GM12878 (cell line): Measurements from ENCODE around the gene ZBED5. TPM values are rescaled to one million over a fixed set of nuclear protein-coding genes. Genes with fewer than 3 reads are reported as not detected.

ENCODE experiments used
- ATAC-seq: fragments of 200-7000 bp; cut with Tn5 transposase; 3 replicates; pipeline ENCODE4 v1.9.1; 2020; ENCODE audit warnings: mild to moderate bottlenecking, moderate library complexity
- BruUV-seq: library from RNA; stranded (reverse); fragments of 400-500 nt; replicated peaks from 2 replicates; lab custom pipeline; 2021; lab: Mats Ljungman, UMichigan
- CTCF ChIA-PET: fragments of 300-600 bp; sonication (Branson Sonifier 250); formaldehyde crosslinking; extraction: SDS; loops from one replicate; lab custom pipeline; 2021; ENCODE audit warnings: inconsistent platforms; lab: Yijun Ruan, JAX
- POLR2A ChIA-PET: fragments of 350-600 bp; formaldehyde crosslinking; extraction: SDS; loops from one replicate; lab custom pipeline; 2021; ENCODE audit warnings: inconsistent platforms; lab: Charles Lee
- RAD21 ChIA-PET: fragments of 300-600 bp; sonication (Branson Sonifier 250); formaldehyde crosslinking; loops from one replicate; lab custom pipeline; 2023; ENCODE audit warnings: antibody characterized with exemption; ENCODE audit not compliant: unreplicated experiment; lab: Charles Lee
- SMC1A ChIA-PET: fragments of 300-600 bp; sonication (Branson Sonifier 250); formaldehyde crosslinking; loops from one replicate; lab custom pipeline; 2023; ENCODE audit not compliant: unreplicated experiment, uncharacterized antibody; lab: Charles Lee
- DNase-seq: peaks from one replicate; pipeline ENCODE4 v3.0.0-alpha.2; 2011; ENCODE audit warnings: low read depth, low spot score
- FAIRE-seq: peaks from 3 replicates; lab custom pipeline; 2011; peaks lifted over from hg19 to GRCh38; lab: Jason Lieb, UNC
- H2AFZ ChIP-seq: 2 replicates; pipeline ENCODE4 v1.6.0; 2011; ENCODE audit warnings: low read depth, low read length, control low read depth; ENCODE audit not compliant: control insufficient read depth
- H3K27ac ChIP-seq: 2 replicates; pipeline ENCODE4 v1.5.1; 2011; ENCODE audit warnings: control low read depth; ENCODE audit not compliant: control insufficient read depth, insufficient read depth
- H3K27me3 ChIP-seq, 2 experiments: replicated peaks in 1 of 2; 2 replicates each; pipeline versions ENCODE4 v1.6.0 to v1.6.1; 2011; ENCODE audit warnings: low read length in 1 of 2; ENCODE audit not compliant: control insufficient read depth in 2 of 2, insufficient read depth in 2 of 2
- H3K36me3 ChIP-seq, 2 experiments: 2 replicates each; pipeline ENCODE4 v1.5.1; 2011; ENCODE audit warnings: low read length in 1 of 2; ENCODE audit not compliant: control insufficient read depth in 2 of 2, insufficient read depth in 2 of 2
- H3K4me1 ChIP-seq: 2 replicates; pipeline ENCODE4 v1.6.1; 2011; ENCODE audit warnings: mild to moderate bottlenecking, low read length, moderate library complexity, mixed read lengths; ENCODE audit not compliant: control insufficient read depth, insufficient read depth
- H3K4me2 ChIP-seq: 2 replicates; pipeline ENCODE4 v1.6.0; 2011; ENCODE audit warnings: control low read depth; ENCODE audit not compliant: control insufficient read depth, insufficient read depth
- H3K4me3 ChIP-seq: fragments of 200-600 bp; sonication (generic); 2 replicates; pipeline ENCODE4 v1.5.1; 2016
- H3K79me2 ChIP-seq: 2 replicates; pipeline ENCODE4 v1.6.0; 2011; ENCODE audit warnings: low read length; ENCODE audit not compliant: control insufficient read depth, insufficient read depth
- H3K9ac ChIP-seq: 2 replicates; pipeline ENCODE4 v1.8.0; 2011; ENCODE audit warnings: low read length, control low read depth, mixed read lengths; ENCODE audit not compliant: control insufficient read depth, insufficient read depth
- H3K9me3 ChIP-seq: replicated peaks from 3 replicates; pipeline ENCODE4 v1.5.1; 2011; ENCODE audit warnings: mild to moderate bottlenecking, low read length; ENCODE audit not compliant: control insufficient read depth, insufficient read depth
- H4K20me1 ChIP-seq: 2 replicates; pipeline ENCODE4 v1.6.0; 2011; ENCODE audit not compliant: control insufficient read depth, insufficient read depth
- ATF7 ChIP-seq: fragments of 450-650 bp; IDR thresholded peaks from 2 replicates; pipeline ENCODE4 v1.6.1; 2016; ENCODE audit warnings: low read depth, mild to moderate bottlenecking
- BCL11A ChIP-seq: IDR thresholded peaks from 2 replicates; pipeline ENCODE4 v1.6.1; 2011; ENCODE audit warnings: low read depth, low read length
- EGR1 ChIP-seq, 2 experiments: IDR thresholded peaks; 1 replicate in 1 of 2; 2 replicates in 1 of 2; pipeline ENCODE4 v1.6.1; 2011 to 2012; ENCODE audit warnings: low read depth in 2 of 2, low read length in 2 of 2, borderline replicate concordance in 1 of 2, mild to moderate bottlenecking in 1 of 2, moderate library complexity in 1 of 2
- GABPA ChIP-seq: IDR thresholded peaks from 2 replicates; pipeline ENCODE4 v1.6.1; 2014; ENCODE audit warnings: antibody characterized with exemption, low read depth, mild to moderate bottlenecking, inconsistent platforms
- RAD21 ChIP-seq: IDR thresholded peaks from 2 replicates; pipeline ENCODE4 v1.6.1; 2011; ENCODE audit warnings: mild to moderate bottlenecking, low read depth, low read length, moderate library complexity; ENCODE audit not compliant: insufficient read depth
- TCF7 ChIP-seq: IDR thresholded peaks from 2 replicates; pipeline ENCODE4 v1.6.1; 2014; ENCODE audit warnings: antibody characterized with exemption, borderline replicate concordance
- ZBED1 ChIP-seq: IDR thresholded peaks from 2 replicates; pipeline ENCODE4 v1.6.1; 2016; ENCODE audit warnings: borderline replicate concordance
- WGBS: methylation state at CpG from one replicate; pipeline ENCODE4 v1.1.6; 2016; ENCODE audit warnings: low lambda C conversion rate; ENCODE audit not compliant: insufficient replicate concordance, insufficient coverage; ENCODE audit errors: missing lambda C conversion rate; 5-methylcytosine and 5-hydroxymethylcytosine counted together
- in situ Hi-C: fragments of 300-500 bp; cut with MboI; formaldehyde crosslinking; loops from 9 replicates; pipeline ENCODE4 v1.14.3; 2018; ENCODE audit warnings: mixed read lengths
- intact Hi-C: fragments of 100-400 bp; cut with micrococcal nuclease; formaldehyde crosslinking; loops from one replicate; pipeline ENCODE4 v1.14.2; 2022; ENCODE audit not compliant: unreplicated experiment
- polyA plus RNA-seq, 11 experiments: library from polyadenylated mRNA; depleted of rRNA in 4 of 11; unstranded in 6 of 11; stranded (reverse) in 5 of 11; fragments of >200 nt; fragmentation: Nextera tagmentation in 4 of 11; fragmentation: Illumina TruSeq in 1 of 11; extraction: Ambion mirVana in 4 of 11; extraction: Trizol in 1 of 11; gene quantifications; 1 replicate in 1 of 11; 2 replicates in 10 of 11; pipeline versions ENCODE4 v1.2.1 to v1.2.3, GENCODE V29; 2011 to 2016; ENCODE audit warnings: inconsistent platforms in 2 of 11, missing spikeins in 2 of 11, low read depth in 1 of 11
- total RNA-seq, 4 experiments: library from RNA; depleted of rRNA in 3 of 4; stranded (reverse); fragments of >200 nt in 3 of 4; fragmentation: Illumina TruSeq in 1 of 4; extraction: Trizol in 1 of 4; gene quantifications; 2 replicates each; pipeline versions ENCODE4 v1.2.1 to v1.2.3, GENCODE V29; 2013 to 2021
- TF ChIP-seq, protein P1 (sequence below): fragments of 150-350 bp; IDR thresholded peaks from 2 replicates; pipeline ENCODE4 v1.6.1; 2016; ENCODE audit warnings: low read depth, low read length

The ZBED5 gene
- total and polyA plus RNA-seq, 10 of the 15 experiments (the other 5 are each of a cell fraction or from before 2014, with no cell fraction given), result 27.3 to 86.8 (median 37.6) TPM

DNA sequence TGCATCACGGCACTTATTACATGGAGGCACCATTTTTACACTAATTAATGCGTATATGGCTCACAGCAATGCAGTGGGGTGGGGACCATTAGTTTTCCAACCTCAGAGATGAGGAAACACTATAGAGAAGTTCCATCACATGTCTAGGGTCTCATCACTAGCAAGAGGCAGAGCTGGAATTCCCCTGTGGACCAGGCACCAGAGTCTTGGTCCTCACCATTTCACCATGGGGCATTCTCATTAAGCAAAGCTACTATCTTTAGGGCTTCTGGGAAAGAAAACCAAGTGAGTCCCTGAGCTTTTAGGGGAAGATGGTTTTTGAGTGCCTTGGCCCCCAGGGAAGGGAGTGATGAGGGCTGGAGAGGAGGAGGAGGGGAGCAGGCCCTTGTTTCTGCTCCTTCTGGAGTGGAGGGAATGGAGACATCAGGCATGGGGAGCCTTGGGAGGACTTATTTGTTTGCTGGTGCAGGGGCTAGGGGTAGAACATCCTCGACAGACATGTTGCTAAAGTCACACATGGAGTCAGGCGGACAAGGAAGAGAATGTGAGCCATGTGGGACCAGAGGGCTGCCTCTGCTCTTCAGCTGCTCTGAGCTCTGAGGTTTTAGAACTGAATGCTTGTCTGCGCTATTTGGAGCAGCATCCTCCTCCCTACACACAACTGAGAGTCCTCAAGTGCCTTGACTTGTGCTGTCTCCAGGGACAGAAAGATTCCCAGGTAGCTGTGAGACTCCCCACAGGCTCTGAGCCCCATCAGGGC lies 40.3 kb upstream of the ZBED5 start (continued):
- TF ChIP-seq ZBED1, result no peak
- TF ChIP-seq GABPA, result no peak
- no peak for TF ChIP-seq BCL11A
- TF ChIP-seq EGR1 (IDR thresholded peaks at IDR 0.05; ENCODE audit: borderline replicate concordance in 1 of 2, low read depth in 2 of 2, low read length in 2 of 2), result no peak
- TF ChIP-seq ATF7, result no peak

- in situ Hi-C loops, result no loop called here
- no peaks in the 10 kb centered on the region for H3K79me2 ChIP-seq
- no peak for TF ChIP-seq RAD21
- no peak for TF ChIP-seq TCF7
- TF ChIP-seq, protein P1, sequence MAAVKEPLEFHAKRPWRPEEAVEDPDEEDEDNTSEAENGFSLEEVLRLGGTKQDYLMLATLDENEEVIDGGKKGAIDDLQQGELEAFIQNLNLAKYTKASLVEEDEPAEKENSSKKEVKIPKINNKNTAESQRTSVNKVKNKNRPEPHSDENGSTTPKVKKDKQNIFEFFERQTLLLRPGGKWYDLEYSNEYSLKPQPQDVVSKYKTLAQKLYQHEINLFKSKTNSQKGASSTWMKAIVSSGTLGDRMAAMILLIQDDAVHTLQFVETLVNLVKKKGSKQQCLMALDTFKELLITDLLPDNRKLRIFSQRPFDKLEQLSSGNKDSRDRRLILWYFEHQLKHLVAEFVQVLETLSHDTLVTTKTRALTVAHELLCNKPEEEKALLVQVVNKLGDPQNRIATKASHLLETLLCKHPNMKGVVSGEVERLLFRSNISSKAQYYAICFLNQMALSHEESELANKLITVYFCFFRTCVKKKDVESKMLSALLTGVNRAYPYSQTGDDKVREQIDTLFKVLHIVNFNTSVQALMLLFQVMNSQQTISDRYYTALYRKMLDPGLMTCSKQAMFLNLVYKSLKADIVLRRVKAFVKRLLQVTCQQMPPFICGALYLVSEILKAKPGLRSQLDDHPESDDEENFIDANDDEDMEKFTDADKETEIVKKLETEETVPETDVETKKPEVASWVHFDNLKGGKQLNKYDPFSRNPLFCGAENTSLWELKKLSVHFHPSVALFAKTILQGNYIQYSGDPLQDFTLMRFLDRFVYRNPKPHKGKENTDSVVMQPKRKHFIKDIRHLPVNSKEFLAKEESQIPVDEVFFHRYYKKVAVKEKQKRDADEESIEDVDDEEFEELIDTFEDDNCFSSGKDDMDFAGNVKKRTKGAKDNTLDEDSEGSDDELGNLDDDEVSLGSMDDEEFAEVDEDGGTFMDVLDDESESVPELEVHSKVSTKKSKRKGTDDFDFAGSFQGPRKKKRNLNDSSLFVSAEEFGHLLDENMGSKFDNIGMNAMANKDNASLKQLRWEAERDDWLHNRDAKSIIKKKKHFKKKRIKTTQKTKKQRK, result no peak
- H3K27me3 ChIP-seq, result no peaks in the 10 kb centered on the region
- intact Hi-C loops, result no loop called here
- DNase-seq, result no peak
- no peak overlapping the region for H3K9ac ChIP-seq
- no peak for FAIRE-seq
- BruUV-seq, result no TSS peak
- no peak for ATAC-seq
- ChIA-PET RAD21 (no interaction called here), CTCF (no interaction called here), SMC1A (no interaction called here), POLR2A (no interaction called here)
- WGBS, result 92% methylated on average over 1 of the region's 1 CpG
- H2AFZ ChIP-seq, result no peak overlapping the region
- H3K4me2 ChIP-seq, result no peak overlapping the region
- H3K27ac ChIP-seq, result no peak overlapping the region
- no peaks in the 10 kb centered on the region for H3K9me3 ChIP-seq
- H3K4me1 ChIP-seq, result no peaks in the 10 kb centered on the region; the same call in 1 of the 2 replicates
- H4K20me1 ChIP-seq, result no peaks in the 10 kb centered on the region
- no peaks in the 10 kb centered on the region for H3K36me3 ChIP-seq
- H3K4me3 ChIP-seq, result no peak overlapping the region
Measured at GRCh38 chr11:10897150-10897549, 39.3 kb upstream of the ZBED5 start.
